Brain microvascular endothelial cell (primary cell): ENCODE measurements around the gene ZNRF2.
"Not testable (repeated sequence)": the region's sequence is repeated elsewhere in the genome, so short reads cannot be mapped to it uniquely, and the experiment has no call there.

Source experiments
- DNase-seq: peaks from one replicate; pipeline ENCODE4 v3.0.0-alpha.2; 2020
- H3K27ac ChIP-seq: fragments of 250-450 bp; sonication (Bioruptor Pico); 2 replicates; pipeline ENCODE4 v1.5.1; 2020; ENCODE audit warnings: mild to moderate bottlenecking, moderate library complexity
- H3K27me3 ChIP-seq: fragments of 250-450 bp; sonication (Bioruptor Pico); replicated peaks from 2 replicates; pipeline ENCODE4 v1.5.1; 2020; ENCODE audit warnings: mild to moderate bottlenecking
- H3K36me3 ChIP-seq: fragments of 250-450 bp; sonication (Bioruptor Pico); replicated peaks from 2 replicates; pipeline ENCODE4 v1.5.1; 2020; ENCODE audit warnings: mild to moderate bottlenecking
- H3K4me3 ChIP-seq: 2 replicates; pipeline ENCODE4 v1.5.1; 2011; ENCODE audit warnings: low read depth, mild to moderate bottlenecking, control low read depth, low read length, moderate library complexity
- CTCF ChIP-seq: IDR thresholded peaks from 2 replicates; pipeline ENCODE4 v1.5.1; 2011; ENCODE audit warnings: low read depth, mild to moderate bottlenecking, moderate library complexity, low read length, control low read depth, inconsistent platforms; ENCODE audit errors: missing control alignments
- in situ Hi-C: cut with HindIII; loops from 2 replicates; pipeline ENCODE4 v1.10.0; 2017; ENCODE audit warnings: low sequenced_read_pairs, low pct_ligation_motif_present

ZNRF2 gene

GRCh38 chr7:30286749-30287148 is 2.4 kb downstream of the ZNRF2 start:
- Histone ChIP-seq H3K4me3 (no peak overlapping the region), H3K27ac (no peak overlapping the region), H3K36me3 (no peaks in the 10 kb centered on the region), H3K27me3 (no peaks in the 10 kb centered on the region)
- TF ChIP-seq CTCF, result no peak
- DNase-seq, result no peak
- in situ Hi-C loops, result no loop called here

GRCh38 chr7:30287625-30288024 is 3.2 kb downstream of the ZNRF2 start:
- DNase-seq, H3K4me3 ChIP-seq, H3K27me3 ChIP-seq, H3K36me3 ChIP-seq, H3K27ac ChIP-seq, in situ Hi-C loops: not testable (repeated sequence)

- in situ Hi-C loops, H3K36me3 ChIP-seq, H3K4me3 ChIP-seq, H3K27ac ChIP-seq, H3K27me3 ChIP-seq, DNase-seq: not testable (repeated sequence)
Observed at GRCh38 chr7:30289634-30290033, 5.2 kb downstream of the ZNRF2 start.

GRCh38 chr7:30290317-30290716 is 5.9 kb downstream of the ZNRF2 start:
- H3K27ac ChIP-seq, H3K36me3 ChIP-seq, H3K27me3 ChIP-seq, in situ Hi-C loops, DNase-seq, H3K4me3 ChIP-seq: not testable (repeated sequence)

GRCh38 chr7:30292416-30293038 is 8.1 kb downstream of the ZNRF2 start:
- in situ Hi-C loops, H3K4me3 ChIP-seq, H3K36me3 ChIP-seq, DNase-seq, H3K27ac ChIP-seq, H3K27me3 ChIP-seq: not testable (repeated sequence)

GRCh38 chr7:30296304-30296703 is 11.9 kb downstream of the ZNRF2 start:
- in situ Hi-C loops, H3K27ac ChIP-seq, DNase-seq, H3K27me3 ChIP-seq, H3K4me3 ChIP-seq, H3K36me3 ChIP-seq: not testable (repeated sequence)

GRCh38 chr7:30297499-30297898 is 13.1 kb downstream of the ZNRF2 start:
- H3K4me3 ChIP-seq, H3K27me3 ChIP-seq, in situ Hi-C loops, H3K27ac ChIP-seq, H3K36me3 ChIP-seq, DNase-seq: not testable (repeated sequence)

GRCh38 chr7:30298409-30298808 is 14.0 kb downstream of the ZNRF2 start:
- H3K27me3 ChIP-seq, DNase-seq, H3K4me3 ChIP-seq, H3K36me3 ChIP-seq, in situ Hi-C loops, H3K27ac ChIP-seq: not testable (repeated sequence)

- H3K4me3 ChIP-seq, result no peak overlapping the region
- H3K27me3 ChIP-seq, result no peaks in the 10 kb centered on the region
- H3K27ac ChIP-seq, result no peak overlapping the region
- H3K36me3 ChIP-seq, result no peaks in the 10 kb centered on the region
- in situ Hi-C loops, result no loop called here
- no peak for DNase-seq
- no peak for TF ChIP-seq CTCF
Observed at GRCh38 chr7:30301751-30302150, 17.4 kb downstream of the ZNRF2 start.
